GM12801 (cell line): ENCODE results near the gene LYRM4.

Source experiments
- TF ChIP-seq, protein P1 (sequence below): IDR thresholded peaks from one replicate; pipeline ENCODE4 v1.5.1; 2011; ENCODE audit warnings: control low read depth; ENCODE audit not compliant: insufficient read length; ENCODE audit errors: extremely low read depth

Gene LYRM4

DNA sequence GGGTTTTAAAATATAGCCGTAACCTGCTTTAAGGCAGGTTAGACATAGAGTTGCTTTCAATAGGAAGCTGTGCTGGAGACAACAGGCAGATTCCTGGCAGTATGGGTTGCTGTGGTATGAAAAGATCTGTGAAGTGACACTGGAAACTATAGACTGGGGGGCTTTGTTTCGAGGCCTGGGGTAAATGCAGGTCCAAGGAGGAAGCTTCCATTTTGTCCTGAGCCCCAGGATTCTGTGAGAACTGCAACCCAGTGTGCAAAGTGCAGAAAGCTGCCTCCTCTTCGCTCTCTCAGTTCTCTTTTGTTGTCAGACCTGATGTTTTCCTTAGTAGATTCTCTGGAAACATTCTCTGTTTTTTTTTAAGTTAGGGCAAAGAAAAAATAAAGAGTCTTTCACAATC lies 86.9 kb downstream of the LYRM4 start:
- TF ChIP-seq, protein P1, sequence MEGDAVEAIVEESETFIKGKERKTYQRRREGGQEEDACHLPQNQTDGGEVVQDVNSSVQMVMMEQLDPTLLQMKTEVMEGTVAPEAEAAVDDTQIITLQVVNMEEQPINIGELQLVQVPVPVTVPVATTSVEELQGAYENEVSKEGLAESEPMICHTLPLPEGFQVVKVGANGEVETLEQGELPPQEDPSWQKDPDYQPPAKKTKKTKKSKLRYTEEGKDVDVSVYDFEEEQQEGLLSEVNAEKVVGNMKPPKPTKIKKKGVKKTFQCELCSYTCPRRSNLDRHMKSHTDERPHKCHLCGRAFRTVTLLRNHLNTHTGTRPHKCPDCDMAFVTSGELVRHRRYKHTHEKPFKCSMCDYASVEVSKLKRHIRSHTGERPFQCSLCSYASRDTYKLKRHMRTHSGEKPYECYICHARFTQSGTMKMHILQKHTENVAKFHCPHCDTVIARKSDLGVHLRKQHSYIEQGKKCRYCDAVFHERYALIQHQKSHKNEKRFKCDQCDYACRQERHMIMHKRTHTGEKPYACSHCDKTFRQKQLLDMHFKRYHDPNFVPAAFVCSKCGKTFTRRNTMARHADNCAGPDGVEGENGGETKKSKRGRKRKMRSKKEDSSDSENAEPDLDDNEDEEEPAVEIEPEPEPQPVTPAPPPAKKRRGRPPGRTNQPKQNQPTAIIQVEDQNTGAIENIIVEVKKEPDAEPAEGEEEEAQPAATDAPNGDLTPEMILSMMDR, result no peak

DNA sequence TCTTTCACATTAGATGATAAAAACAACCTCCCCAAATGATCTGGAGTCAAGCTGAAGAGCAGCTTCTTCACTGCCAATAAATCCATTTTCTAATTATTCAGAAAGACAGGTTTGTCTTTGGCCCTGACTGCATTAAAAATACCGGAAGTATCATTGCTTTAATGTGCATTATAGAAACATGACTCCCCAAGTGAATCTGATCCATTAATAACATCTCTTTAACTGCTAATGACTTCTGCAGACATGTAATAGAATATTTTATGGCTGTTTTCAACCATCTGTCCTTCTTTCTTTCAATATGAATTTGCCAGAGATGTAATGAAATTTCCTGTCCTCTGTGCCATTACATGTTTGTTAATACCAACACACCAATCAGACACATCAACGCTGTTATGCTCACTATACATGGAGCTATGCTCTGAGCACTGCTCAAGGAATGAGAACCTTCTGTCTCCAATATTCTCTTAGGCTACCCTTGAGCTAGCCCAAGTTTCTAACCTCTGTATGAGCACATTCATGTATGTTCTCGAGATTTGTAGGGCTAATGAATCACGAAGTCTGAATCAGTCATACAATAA lies 87.8 kb downstream of the LYRM4 start:
- TF ChIP-seq, protein P1, result no peak

DNA sequence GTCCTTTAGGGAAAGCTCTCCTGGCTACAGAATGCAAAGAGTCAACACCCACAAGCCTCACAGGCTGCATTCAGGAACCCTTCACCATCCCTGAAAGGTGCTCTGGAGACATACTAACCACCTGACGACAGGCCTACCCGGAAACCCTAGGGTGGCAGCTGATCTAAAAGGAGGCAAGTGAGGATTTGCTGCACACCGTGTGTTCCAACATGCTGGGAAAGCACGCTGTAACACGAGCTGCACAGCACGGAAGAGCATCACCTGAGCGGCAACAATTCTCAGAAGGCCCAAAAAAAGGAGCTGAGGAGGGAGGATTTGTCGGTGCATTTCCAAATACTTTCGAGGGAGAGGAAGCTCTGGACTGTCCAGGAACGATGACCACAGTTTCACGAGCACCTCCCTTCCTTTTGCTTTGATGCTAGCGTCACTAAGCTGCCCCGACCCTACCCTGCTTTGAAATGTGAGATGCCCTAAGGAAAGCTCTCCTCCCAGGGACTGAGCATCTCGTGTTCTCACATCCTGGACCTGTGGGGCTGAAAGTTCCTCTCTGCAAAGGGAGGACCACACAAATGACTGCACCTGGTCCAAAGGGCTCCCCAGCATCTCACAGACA lies 88.6 kb downstream of the LYRM4 start:
- TF ChIP-seq, protein P1, result no peak

DNA sequence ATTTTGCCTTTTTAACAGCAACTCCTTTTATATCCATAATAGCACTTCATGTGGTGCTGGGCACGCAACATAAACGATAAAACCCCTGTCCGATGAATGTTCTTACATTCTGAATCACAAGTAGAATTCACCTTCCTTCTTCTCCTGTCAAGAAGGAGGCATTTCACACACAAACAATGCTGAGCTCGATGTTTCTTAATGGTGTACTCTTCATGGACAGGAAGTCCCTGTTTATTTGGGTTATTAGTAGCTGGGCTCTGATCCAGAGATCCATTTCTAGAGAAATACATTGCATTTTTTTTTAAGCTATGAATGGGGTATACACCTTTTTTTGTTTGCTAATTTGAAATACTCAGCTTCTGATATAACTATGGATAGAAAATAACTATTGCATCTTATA lies 93.2 kb downstream of the LYRM4 start:
- TF ChIP-seq, protein P1, result no peak

DNA sequence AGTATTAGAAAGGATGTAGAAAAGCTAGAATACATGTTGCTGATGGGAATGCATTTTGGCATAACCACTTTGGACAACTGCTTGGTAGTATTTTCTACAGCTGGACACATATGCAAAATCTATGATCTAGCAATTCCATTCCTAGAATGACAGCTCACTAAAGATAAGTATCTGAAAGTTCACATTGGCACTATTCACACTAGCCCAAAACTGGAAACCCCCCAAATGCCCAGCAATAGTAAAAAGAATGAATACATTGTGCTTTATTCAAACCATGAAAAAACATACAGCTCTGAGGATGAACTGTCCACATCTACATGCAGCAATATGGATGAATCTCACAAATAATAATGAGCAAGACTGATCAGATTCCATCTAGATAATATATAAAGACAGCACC lies 96.7 kb downstream of the LYRM4 start:
- TF ChIP-seq, protein P1, result no peak

DNA sequence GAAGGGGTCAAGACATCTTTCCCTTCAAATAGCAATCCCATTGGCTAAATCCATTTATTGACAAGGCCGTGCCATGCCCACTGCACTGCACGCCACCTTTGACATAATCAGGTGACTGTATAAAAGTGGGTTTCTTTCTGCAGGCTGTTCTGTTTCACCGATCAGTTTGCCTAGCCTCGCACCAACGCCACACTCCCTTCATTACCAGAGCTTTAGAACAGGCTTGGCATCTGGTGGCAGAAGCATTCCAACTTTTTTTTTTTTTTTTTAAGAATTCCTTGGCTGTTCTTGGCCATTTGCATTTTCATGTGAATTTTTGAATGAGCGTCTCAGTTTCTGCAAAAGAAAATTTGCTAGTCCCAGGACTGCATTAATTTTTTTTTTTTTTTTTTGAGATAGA lies 97.5 kb downstream of the LYRM4 start:
- TF ChIP-seq, protein P1, result no peak

DNA sequence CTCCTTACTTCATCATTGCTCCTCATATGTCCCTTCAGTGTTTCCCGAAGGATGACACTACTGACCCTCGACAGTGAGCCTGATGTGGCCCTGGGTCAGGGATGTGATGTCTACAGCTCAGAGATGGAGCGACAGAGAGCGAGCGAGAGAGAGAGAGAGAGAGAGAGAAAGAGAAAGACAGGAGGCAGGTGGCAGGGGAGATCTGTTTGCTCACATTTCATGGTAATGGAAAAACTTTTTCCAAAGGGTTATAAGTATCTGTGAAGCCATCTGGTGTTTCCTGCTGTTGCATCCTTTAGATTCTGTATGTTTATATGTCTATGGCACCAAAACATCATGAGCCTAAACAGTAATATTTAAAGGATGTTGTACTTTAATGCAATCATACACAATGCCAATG lies 98.4 kb downstream of the LYRM4 start:
- TF ChIP-seq, protein P1, result no peak
